GM12872 (cell line): Measurements from ENCODE around the gene PDE5A.

Source experiments
- TF ChIP-seq, protein P1 (sequence below): IDR thresholded peaks from 3 replicates; pipeline ENCODE4 v1.5.1; 2011; ENCODE audit warnings: low read depth, mild to moderate bottlenecking, low read length, moderate library complexity; ENCODE audit not compliant: insufficient read depth

The PDE5A gene

DNA sequence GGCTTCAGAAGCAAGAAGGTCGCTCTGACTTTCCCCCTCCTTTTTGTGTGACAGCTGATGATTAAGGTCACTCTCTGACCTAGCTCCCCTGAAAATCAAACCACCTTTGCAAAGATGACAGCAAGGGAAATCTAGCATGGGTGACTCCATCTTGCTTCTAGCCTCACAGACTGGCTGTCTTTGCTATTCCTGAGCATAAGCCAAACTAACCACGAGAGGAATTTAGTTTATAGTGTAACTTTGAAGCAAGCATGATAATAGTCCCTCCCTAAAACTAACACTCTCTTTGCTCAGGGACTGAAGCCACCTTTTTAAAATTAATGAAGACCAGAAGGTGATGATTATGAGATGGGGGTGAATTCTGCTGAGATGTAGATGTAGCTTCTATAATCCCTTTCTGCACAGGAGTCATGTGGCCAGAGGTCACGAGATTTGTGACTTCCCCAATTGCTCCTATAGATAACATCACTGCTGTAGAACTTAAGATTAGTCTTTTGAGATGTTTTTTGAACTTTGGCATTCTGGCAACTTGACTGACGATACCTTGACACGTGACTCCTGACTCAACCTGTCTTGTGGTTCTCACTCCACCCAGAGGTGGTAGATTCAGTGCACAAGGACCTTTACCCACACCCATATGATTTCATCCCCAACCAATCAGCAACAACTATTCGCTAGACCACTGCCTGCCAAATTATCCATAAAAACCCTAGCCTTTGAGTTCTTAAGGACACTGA is 14.9 kb upstream of the PDE5A start:
- TF ChIP-seq, protein P1, sequence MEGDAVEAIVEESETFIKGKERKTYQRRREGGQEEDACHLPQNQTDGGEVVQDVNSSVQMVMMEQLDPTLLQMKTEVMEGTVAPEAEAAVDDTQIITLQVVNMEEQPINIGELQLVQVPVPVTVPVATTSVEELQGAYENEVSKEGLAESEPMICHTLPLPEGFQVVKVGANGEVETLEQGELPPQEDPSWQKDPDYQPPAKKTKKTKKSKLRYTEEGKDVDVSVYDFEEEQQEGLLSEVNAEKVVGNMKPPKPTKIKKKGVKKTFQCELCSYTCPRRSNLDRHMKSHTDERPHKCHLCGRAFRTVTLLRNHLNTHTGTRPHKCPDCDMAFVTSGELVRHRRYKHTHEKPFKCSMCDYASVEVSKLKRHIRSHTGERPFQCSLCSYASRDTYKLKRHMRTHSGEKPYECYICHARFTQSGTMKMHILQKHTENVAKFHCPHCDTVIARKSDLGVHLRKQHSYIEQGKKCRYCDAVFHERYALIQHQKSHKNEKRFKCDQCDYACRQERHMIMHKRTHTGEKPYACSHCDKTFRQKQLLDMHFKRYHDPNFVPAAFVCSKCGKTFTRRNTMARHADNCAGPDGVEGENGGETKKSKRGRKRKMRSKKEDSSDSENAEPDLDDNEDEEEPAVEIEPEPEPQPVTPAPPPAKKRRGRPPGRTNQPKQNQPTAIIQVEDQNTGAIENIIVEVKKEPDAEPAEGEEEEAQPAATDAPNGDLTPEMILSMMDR, result no peak

DNA sequence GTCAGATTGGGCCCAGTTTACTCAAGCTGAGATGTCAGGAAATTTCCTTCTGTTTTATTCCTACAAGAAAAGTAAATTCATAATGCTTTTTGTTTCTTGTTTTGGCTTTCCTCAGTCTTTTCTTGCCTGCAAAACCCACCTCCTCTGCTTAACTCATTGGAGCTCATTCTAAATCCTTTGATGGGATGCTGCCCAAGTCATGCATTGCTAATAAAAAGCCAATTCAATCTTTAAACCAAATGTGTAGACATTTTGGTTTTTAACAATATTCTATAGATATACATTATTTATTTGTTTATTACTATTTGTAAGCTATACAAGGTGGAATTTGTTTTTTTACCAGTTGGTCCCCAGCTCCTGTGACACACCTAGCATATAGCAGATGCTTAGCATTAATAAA is 13.2 kb upstream of the PDE5A start:
- TF ChIP-seq, protein P1, result no peak

DNA sequence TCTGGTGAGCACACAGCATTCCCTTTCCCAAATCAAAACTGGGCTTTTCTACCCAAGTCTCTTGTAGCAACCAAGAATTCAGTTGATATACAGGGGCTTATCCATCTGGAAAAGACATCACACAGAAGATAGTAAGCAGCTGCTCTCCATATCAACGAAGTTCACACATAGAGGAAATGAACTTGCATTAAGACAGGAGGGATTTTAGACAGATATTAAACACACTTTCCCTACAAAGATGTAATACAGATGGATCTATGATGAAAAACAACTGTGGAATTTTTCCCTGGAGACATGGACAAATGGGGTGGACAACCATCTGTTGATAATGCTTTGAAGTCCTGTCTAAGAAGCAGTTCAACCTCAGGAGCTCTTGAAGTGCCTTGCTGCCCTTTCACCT is 9.8 kb upstream of the PDE5A start:
- TF ChIP-seq, protein P1, result no peak

DNA sequence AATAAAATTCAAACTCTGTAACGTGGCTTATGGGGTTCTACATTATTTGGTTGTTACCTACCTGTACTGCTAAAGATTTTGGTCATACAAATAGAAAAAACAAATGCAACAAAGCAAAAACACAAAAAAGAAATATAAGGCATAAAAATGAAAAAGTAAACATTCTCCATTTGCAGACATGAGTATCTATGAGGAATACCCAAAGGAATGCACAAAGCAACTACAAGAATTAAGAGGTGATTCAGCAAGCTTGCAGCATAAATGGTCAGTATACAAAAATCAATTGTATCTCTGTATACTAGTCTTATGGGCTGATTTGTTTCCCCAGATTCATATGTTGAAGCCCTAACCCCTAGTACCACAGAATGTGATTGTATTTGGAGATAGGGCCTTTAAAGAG is 3.6 kb upstream of the PDE5A start:
- TF ChIP-seq, protein P1, result no peak

DNA sequence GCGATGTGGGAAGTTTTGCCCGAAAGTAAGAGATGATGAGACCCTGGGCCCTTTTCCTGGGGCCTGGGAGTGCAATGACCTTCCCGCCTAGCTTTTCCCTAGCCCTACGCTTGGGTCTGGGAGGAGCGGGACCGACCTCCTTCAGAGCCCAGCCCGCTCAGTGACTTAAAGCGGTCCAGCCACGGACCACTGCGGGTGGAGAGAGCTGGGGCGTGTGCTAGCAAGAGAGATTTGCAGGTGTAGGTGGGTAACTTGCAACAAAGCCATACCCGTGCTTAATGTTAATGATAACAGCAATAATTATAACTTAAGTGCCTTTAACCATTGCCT is 503 bp upstream of the PDE5A start:
- TF ChIP-seq, protein P1, result no peak

DNA sequence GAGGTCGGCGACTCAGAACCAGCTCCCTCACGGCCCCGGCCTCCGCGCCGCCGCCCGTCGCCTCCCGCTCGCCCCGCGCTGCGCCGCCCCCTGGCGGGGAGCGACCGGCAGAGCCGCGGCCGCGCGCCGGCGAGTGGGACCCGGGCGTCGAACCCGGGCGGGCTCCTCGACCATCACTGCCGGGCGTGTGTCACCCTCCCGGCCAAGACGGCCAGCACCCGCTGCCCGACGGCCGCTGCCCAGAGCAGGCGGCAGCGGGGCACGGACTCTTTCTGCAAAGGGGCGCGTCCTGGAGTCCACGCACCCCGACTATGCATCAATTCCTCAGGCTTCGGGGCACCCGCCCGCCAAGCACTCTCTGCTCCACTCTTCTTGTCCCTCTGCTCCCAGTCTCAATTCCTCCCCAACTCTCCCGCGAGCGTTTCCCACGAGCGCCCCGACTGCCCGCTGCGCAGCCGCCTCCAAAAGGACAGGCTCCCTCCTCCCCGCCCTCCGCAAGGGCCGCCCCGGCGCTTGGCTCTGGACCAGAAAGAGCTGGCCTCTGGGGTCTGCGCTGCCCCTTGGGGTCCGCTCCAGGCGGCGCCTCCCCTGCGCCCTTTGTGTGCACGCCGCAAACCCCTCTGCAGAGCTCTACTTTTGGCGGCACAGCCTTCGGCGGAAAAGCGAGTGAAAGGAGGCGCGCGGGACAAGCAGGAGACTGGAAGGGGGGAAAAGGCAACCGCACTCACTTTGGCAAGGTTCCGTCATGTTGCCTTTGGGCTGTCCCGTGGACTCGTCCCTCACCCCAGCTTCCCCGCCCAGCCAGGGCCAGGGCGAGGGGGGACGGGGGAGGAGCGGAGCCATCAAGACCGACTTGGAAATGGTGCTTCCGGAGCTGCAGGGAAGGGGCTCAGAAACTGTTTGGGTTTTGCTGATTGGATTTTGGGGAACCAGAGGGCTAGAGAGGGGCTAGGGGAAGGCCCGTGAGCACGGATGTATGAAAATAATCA is 1.0 kb downstream of the PDE5A start:
- TF ChIP-seq, protein P1, result peak; percentile 56; the same call in 1 of the 3 replicates

DNA sequence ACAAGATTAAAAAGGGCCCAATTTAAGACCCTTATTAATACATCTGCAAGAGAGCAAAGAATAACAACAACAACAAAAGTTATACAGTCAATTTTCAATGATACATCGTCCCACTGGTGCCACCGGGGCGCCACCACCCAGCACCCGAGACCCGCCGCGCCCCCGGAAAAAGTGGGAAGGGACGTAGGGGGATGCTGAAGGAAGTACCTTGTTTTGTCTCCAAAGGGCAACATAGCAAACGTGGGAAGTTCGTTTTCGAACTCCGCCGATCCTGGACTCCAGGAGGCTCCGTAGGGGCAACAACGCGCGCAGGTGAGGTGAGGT is 1.7 kb downstream of the PDE5A start:
- TF ChIP-seq, protein P1, result no peak
